ENCODE data around the gene GSE1.

GSE1 gene

DNA sequence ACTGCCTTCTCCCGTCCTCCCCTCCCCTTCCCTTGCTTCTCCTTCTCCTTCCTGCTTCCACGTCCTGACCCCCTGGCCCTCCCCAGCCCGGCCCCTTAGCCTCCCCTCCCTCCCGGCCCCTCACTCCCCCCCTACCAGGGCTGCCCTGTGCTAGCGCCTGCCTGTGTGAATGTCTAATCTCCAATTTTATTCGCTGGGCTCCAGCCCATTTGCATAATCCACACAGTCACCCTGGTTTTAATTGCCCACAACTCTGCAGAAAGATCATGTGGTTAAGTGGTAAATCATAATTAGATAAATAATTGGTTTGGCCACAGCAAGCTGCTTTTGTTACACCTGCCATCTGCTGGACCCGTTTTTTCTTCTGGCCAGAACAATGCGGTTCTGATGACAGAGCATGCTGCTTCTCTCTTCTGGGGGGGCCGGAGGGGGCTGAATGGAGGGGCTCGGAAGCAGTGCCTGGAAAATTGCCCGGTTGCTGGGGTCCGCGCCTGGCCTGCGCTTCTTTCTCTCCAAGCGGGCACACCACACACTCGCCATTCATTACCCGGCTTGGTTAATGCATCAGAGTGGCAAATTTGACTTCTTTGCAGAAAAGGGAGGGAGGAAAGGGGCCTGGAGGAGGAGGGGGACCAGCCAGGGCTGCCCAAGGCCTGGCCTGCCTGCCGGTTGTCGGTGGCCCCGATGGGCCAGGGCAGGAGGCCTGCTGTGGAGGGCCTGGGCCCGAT, 19.5 kb upstream of the GSE1 start:
- 46% methylated on average over 20 of the region's 21 CpGs for WGBS
- H3K9me3 ChIP-seq (ENCODE audit: insufficient read depth, low read depth, low read length): no peaks in the 10 kb centered on the region
- no peak overlapping the region for H3K4me3 ChIP-seq (ENCODE audit: low read length)
- H3K27ac ChIP-seq (ENCODE audit: low read depth, low read length): peak overlapping the region; percentile 46; the same call in 1 of the 2 replicates
- no peaks in the 10 kb centered on the region for H3K36me3 ChIP-seq (ENCODE audit: insufficient read depth, low read length)
- H3K9ac ChIP-seq (ENCODE audit: low read depth, low read length): no peak overlapping the region
- H3K27me3 ChIP-seq (ENCODE audit: insufficient read depth, low read length): no peaks in the 10 kb centered on the region
- peaks cover 11% of the 10 kb centered on the region for H3K4me1 ChIP-seq (ENCODE audit: insufficient read depth, low read length)

GRCh38 chr16:85594273-85594977, 18.7 kb upstream of the GSE1 start:
- H3K9me3 ChIP-seq (ENCODE audit: insufficient read depth, low read depth, low read length): no peaks in the 10 kb centered on the region
- H3K27ac ChIP-seq (ENCODE audit: low read depth, low read length): no peak overlapping the region
- H3K4me1 ChIP-seq (ENCODE audit: insufficient read depth, low read length): peaks cover 12% of the 10 kb centered on the region
- no peak overlapping the region for H3K9ac ChIP-seq (ENCODE audit: low read depth, low read length)
- H3K36me3 ChIP-seq (ENCODE audit: insufficient read depth, low read length): no peaks in the 10 kb centered on the region
- 78% methylated on average over 24 of the region's 24 CpGs for WGBS
- H3K27me3 ChIP-seq (ENCODE audit: insufficient read depth, low read length): no peaks in the 10 kb centered on the region
- no peak overlapping the region for H3K4me3 ChIP-seq (ENCODE audit: low read length)

DNA sequence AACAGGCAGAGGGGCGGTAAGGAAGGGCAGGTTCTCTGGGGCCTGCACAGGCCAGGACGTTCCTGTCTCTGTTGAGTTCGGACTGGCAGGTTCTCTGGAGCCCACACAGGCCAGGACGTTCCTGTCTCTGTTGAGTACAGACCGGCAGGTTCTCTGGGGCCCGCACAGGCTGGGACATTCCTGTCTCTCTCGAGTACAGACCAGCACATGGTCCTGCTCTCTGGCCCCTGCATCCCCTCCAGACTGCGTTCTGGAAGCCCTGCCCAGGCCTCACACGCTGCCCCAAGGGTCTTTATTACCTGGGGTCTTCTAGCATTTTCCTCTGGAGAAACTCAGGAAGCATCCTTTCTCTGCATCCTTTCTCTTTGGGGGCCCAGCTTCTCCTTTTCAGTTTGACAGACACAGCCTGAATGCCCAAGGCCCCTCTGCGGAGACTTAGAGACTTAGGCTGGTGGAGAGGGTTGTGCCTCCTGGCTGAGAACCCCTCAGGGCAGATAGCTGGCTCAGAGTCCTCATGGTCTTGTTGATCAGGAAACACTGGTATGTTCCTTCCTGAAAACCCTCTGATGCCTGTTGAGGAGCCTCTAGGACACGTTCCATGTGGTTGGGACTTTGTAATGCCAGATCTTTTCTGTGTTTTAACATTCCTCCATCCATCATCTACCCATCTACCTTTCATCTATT, 18.0 kb upstream of the GSE1 start:
- Histone ChIP-seq H3K9ac (ENCODE audit: low read depth, low read length) (no peak overlapping the region), H3K27me3 (ENCODE audit: insufficient read depth, low read length) (no peaks in the 10 kb centered on the region), H3K4me1 (ENCODE audit: insufficient read depth, low read length) (peaks cover 17% of the 10 kb centered on the region), H3K9me3 (ENCODE audit: insufficient read depth, low read depth, low read length) (no peaks in the 10 kb centered on the region), H3K27ac (ENCODE audit: low read depth, low read length) (no peak overlapping the region), H3K4me3 (ENCODE audit: low read length) (no peak overlapping the region), H3K36me3 (ENCODE audit: insufficient read depth, low read length) (no peaks in the 10 kb centered on the region)
- 88% methylated on average over 11 of the region's 11 CpGs for WGBS

DNA sequence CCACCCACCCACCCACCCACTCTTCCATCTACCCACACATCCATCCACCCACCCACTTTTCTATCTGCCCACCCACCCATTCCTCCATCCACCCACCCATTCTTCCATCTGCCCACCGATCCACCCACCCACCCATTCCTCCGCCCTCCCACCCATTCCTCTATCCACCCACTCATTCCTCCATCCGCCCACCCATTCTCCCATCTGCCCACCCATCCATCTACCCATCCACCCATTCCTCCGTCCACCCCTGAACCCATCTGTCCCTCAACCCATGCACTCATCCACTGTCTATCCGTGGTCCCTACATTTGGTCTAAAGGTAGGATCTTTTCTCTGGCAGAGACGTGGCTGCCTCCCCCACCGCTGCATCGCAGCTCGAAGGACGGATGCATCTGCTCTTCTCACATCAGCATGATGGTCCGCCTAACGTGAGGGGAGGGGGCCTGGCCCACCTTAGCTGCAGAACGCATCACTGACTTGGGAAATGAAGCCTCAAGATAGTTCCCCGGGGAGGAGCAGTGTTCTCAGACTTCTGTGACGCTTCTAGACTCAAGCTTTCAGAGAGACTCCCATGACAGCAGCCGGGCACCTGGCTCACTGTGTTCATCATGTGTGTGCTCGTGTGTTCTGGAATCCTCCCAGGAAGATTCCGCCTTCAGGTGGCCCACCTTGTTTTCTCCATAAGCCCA, 17.2 kb upstream of the GSE1 start:
- H3K9ac ChIP-seq (ENCODE audit: low read depth, low read length): no peak overlapping the region
- no peak overlapping the region for H3K27ac ChIP-seq (ENCODE audit: low read depth, low read length)
- no peaks in the 10 kb centered on the region for H3K36me3 ChIP-seq (ENCODE audit: insufficient read depth, low read length)
- no peaks in the 10 kb centered on the region for H3K9me3 ChIP-seq (ENCODE audit: insufficient read depth, low read depth, low read length)
- 94% methylated on average over 18 of the region's 18 CpGs for WGBS
- H3K27me3 ChIP-seq (ENCODE audit: insufficient read depth, low read length): no peaks in the 10 kb centered on the region
- H3K4me3 ChIP-seq (ENCODE audit: low read length): no peak overlapping the region
- peaks cover 25% of the 10 kb centered on the region for H3K4me1 ChIP-seq (ENCODE audit: insufficient read depth, low read length)

GRCh38 chr16:85598141-85598540, 15.0 kb upstream of the GSE1 start:
- no peak overlapping the region for H3K27ac ChIP-seq (ENCODE audit: low read depth, low read length)
- no peak overlapping the region for H3K4me3 ChIP-seq (ENCODE audit: low read length)
- H3K9me3 ChIP-seq (ENCODE audit: insufficient read depth, low read depth, low read length): no peaks in the 10 kb centered on the region
- H3K9ac ChIP-seq (ENCODE audit: low read depth, low read length): no peak overlapping the region
- 93% methylated on average over 8 of the region's 8 CpGs for WGBS
- H3K4me1 ChIP-seq (ENCODE audit: insufficient read depth, low read length): peaks cover 43% of the 10 kb centered on the region
- no peaks in the 10 kb centered on the region for H3K36me3 ChIP-seq (ENCODE audit: insufficient read depth, low read length)
- no peaks in the 10 kb centered on the region for H3K27me3 ChIP-seq (ENCODE audit: insufficient read depth, low read length)

- H3K27me3 ChIP-seq (ENCODE audit: insufficient read depth, low read length): no peaks in the 10 kb centered on the region
- peaks cover 36% of the 10 kb centered on the region for H3K4me1 ChIP-seq (ENCODE audit: insufficient read depth, low read length)
- no peaks in the 10 kb centered on the region for H3K36me3 ChIP-seq (ENCODE audit: insufficient read depth, low read length)
- no peak overlapping the region for H3K4me3 ChIP-seq (ENCODE audit: low read length)
- 65% methylated on average over 10 of the region's 10 CpGs for WGBS
- no peaks in the 10 kb centered on the region for H3K9me3 ChIP-seq (ENCODE audit: insufficient read depth, low read depth, low read length)
- no peak overlapping the region for H3K27ac ChIP-seq (ENCODE audit: low read depth, low read length)
- H3K9ac ChIP-seq (ENCODE audit: low read depth, low read length): no peak overlapping the region
Observed at GRCh38 chr16:85600078-85600477, 13.0 kb upstream of the GSE1 start.

GRCh38 chr16:85600530-85601271, 12.4 kb upstream of the GSE1 start:
- H3K27me3 ChIP-seq (ENCODE audit: insufficient read depth, low read length): no peaks in the 10 kb centered on the region
- H3K27ac ChIP-seq (ENCODE audit: low read depth, low read length): peak overlapping the region; percentile 29; the same call in 1 of the 2 replicates
- H3K36me3 ChIP-seq (ENCODE audit: insufficient read depth, low read length): no peaks in the 10 kb centered on the region
- 39% methylated on average over 15 of the region's 15 CpGs for WGBS
- peaks cover 43% of the 10 kb centered on the region for H3K4me1 ChIP-seq (ENCODE audit: insufficient read depth, low read length)
- no peaks in the 10 kb centered on the region for H3K9me3 ChIP-seq (ENCODE audit: insufficient read depth, low read depth, low read length)
- no peak overlapping the region for H3K9ac ChIP-seq (ENCODE audit: low read depth, low read length)
- no peak overlapping the region for H3K4me3 ChIP-seq (ENCODE audit: low read length)

- Histone ChIP-seq H3K27ac (ENCODE audit: low read depth, low read length) (peak overlapping the region; percentile 29; the same call in 1 of the 2 replicates), H3K36me3 (ENCODE audit: insufficient read depth, low read length) (no peaks in the 10 kb centered on the region), H3K9me3 (ENCODE audit: insufficient read depth, low read depth, low read length) (no peaks in the 10 kb centered on the region), H3K9ac (ENCODE audit: low read depth, low read length) (no peak overlapping the region), H3K4me1 (ENCODE audit: insufficient read depth, low read length) (peaks cover 48% of the 10 kb centered on the region), H3K4me3 (ENCODE audit: low read length) (no peak overlapping the region), H3K27me3 (ENCODE audit: insufficient read depth, low read length) (no peaks in the 10 kb centered on the region)
- 58% methylated on average over 10 of the region's 10 CpGs for WGBS
Observed at GRCh38 chr16:85601272-85601639, 11.9 kb upstream of the GSE1 start.

DNA sequence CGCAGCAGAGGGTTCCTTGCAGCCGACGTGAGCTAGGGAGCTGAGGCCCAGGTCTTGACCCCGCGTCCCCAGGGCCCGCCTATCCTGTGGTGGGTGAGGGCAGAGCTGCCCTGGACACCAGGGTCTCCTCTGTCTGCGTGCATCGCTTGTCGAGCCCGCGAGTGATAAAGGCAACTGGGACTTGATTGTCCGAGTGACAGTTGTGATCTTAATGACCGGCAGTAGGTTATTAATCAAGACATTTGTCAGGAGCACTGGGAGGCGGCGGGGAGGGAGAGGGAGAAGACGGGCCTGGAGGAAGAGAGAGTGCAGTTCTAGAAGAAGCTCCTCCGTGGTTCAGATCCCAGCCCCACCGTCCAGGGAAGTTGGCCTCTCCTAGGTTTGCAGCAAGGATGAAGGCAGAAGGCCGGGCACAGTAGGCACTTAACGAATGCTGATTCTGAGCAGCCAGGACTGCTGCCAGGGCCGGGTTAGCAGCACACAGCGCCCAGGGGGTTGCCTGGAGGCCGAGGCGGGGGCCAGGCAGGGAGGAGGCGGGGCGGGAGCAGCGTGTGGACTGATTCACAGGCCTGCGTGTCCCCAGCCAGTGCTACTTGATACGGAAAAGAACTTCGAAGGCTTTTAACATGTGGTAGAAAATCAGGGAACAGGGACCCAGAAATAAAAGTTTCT, 11.3 kb upstream of the GSE1 start:
- Histone ChIP-seq H3K4me3 (ENCODE audit: low read length) (no peak overlapping the region), H3K9me3 (ENCODE audit: insufficient read depth, low read depth, low read length) (no peaks in the 10 kb centered on the region), H3K27me3 (ENCODE audit: insufficient read depth, low read length) (no peaks in the 10 kb centered on the region), H3K9ac (ENCODE audit: low read depth, low read length) (no peak overlapping the region), H3K4me1 (ENCODE audit: insufficient read depth, low read length) (peaks cover 52% of the 10 kb centered on the region), H3K27ac (ENCODE audit: low read depth, low read length) (no peak overlapping the region; the same call in 1 of the 2 replicates), H3K36me3 (ENCODE audit: insufficient read depth, low read length) (no peaks in the 10 kb centered on the region)
- WGBS: 44% methylated on average over 30 of the region's 30 CpGs
